ENCODE measurements around the gene LRRC7. TPM values are rescaled to one million over a fixed set of nuclear protein-coding genes. Genes with fewer than 3 reads are reported as not detected.

LRRC7 gene
- total RNA-seq, 1 experiment from 2014 or later = not detected

- Histone ChIP-seq H3K9ac (ENCODE audit: low read length) (no peak overlapping the region), H3K27ac (ENCODE audit: low read length) (no peak overlapping the region), H3K4me2 (ENCODE audit: low read depth, low read length, poor library complexity, severe bottlenecking) (no peak overlapping the region), H4K20me1 (ENCODE audit: insufficient read depth, low read depth, low read length) (no peaks in the 10 kb centered on the region), H3K9me2 (replicated peaks; ENCODE audit: insufficient read depth, low read length) (no peaks in the 10 kb centered on the region), H3K4me3 (ENCODE audit: low read length) (no peak overlapping the region), H3K4me1 (ENCODE audit: low read length) (peaks cover 7% of the 10 kb centered on the region), H3K27me3 (ENCODE audit: low read length) (no peaks in the 10 kb centered on the region), H2AFZ (ENCODE audit: low read length) (no peak overlapping the region), H3K36me3 (ENCODE audit: insufficient read depth, low read length) (no peaks in the 10 kb centered on the region), H3K79me2 (ENCODE audit: low read length) (no peaks in the 10 kb centered on the region), H3K9me3 (ENCODE audit: low read length) (0 out of 2 replicates have a peak, but pooled peaks cover 2% of the 10 kb centered on the region)
- no peak for DNase-seq
Observed at GRCh38 chr1:70084314-70084915, 516.7 kb downstream of the LRRC7 start.

GRCh38 chr1:70085521-70085920, 517.8 kb downstream of the LRRC7 start:
- H3K9me3 ChIP-seq (ENCODE audit: low read length) = 0 out of 2 replicates have a peak, but pooled peaks cover 2% of the 10 kb centered on the region

GRCh38 chr1:70086897-70087296, 519.2 kb downstream of the LRRC7 start:
- Histone ChIP-seq H3K79me2 (ENCODE audit: low read length) (no peaks in the 10 kb centered on the region), H3K4me2 (ENCODE audit: low read depth, low read length, poor library complexity, severe bottlenecking) (no peak overlapping the region), H3K36me3 (ENCODE audit: insufficient read depth, low read length) (no peaks in the 10 kb centered on the region), H2AFZ (ENCODE audit: low read length) (no peak overlapping the region), H3K27ac (ENCODE audit: low read length) (no peak overlapping the region), H3K9me2 (replicated peaks; ENCODE audit: insufficient read depth, low read length) (no peaks in the 10 kb centered on the region), H3K27me3 (ENCODE audit: low read length) (no peaks in the 10 kb centered on the region), H3K4me1 (ENCODE audit: low read length) (peaks cover 7% of the 10 kb centered on the region), H3K9me3 (ENCODE audit: low read length) (0 out of 2 replicates have a peak, but pooled peaks cover 2% of the 10 kb centered on the region), H3K4me3 (ENCODE audit: low read length) (no peak overlapping the region), H4K20me1 (ENCODE audit: insufficient read depth, low read depth, low read length) (no peaks in the 10 kb centered on the region), H3K9ac (ENCODE audit: low read length) (no peak overlapping the region)
- no peak for DNase-seq

More at GRCh38 chr1:70085521-70085920, 517.8 kb downstream of the LRRC7 start:
- no peaks in the 10 kb centered on the region for H4K20me1 ChIP-seq (ENCODE audit: insufficient read depth, low read depth, low read length)
- H3K4me1 ChIP-seq (ENCODE audit: low read length) = peaks cover 7% of the 10 kb centered on the region
- no peak overlapping the region for H3K27ac ChIP-seq (ENCODE audit: low read length)
- H3K36me3 ChIP-seq (ENCODE audit: insufficient read depth, low read length) = no peaks in the 10 kb centered on the region
- no peaks in the 10 kb centered on the region for H3K79me2 ChIP-seq (ENCODE audit: low read length)
- no peaks in the 10 kb centered on the region for H3K9me2 ChIP-seq (replicated peaks; ENCODE audit: insufficient read depth, low read length)
- no peak overlapping the region for H3K4me3 ChIP-seq (ENCODE audit: low read length)
- H3K4me2 ChIP-seq (ENCODE audit: low read depth, low read length, poor library complexity, severe bottlenecking) = no peak overlapping the region
- H2AFZ ChIP-seq (ENCODE audit: low read length) = no peak overlapping the region
- DNase-seq = no peak
- H3K27me3 ChIP-seq (ENCODE audit: low read length) = no peaks in the 10 kb centered on the region
- H3K9ac ChIP-seq (ENCODE audit: low read length) = no peak overlapping the region

- Histone ChIP-seq H3K36me3 (ENCODE audit: insufficient read depth, low read length) (no peaks in the 10 kb centered on the region), H3K9me3 (ENCODE audit: low read length) (no peaks in the 10 kb centered on the region), H3K27ac (ENCODE audit: low read length) (no peak overlapping the region), H3K27me3 (ENCODE audit: low read length) (no peaks in the 10 kb centered on the region), H3K4me3 (ENCODE audit: low read length) (no peak overlapping the region), H3K9me2 (replicated peaks; ENCODE audit: insufficient read depth, low read length) (no peaks in the 10 kb centered on the region), H3K9ac (ENCODE audit: low read length) (no peak overlapping the region), H2AFZ (ENCODE audit: low read length) (no peak overlapping the region), H3K4me1 (ENCODE audit: low read length) (no peaks in the 10 kb centered on the region), H3K79me2 (ENCODE audit: low read length) (no peaks in the 10 kb centered on the region), H3K4me2 (ENCODE audit: low read depth, low read length, poor library complexity, severe bottlenecking) (no peak overlapping the region), H4K20me1 (ENCODE audit: insufficient read depth, low read depth, low read length) (no peaks in the 10 kb centered on the region)
- DNase-seq = no peak
Observed at GRCh38 chr1:70090141-70090540, 522.4 kb downstream of the LRRC7 start.

- DNase-seq = no peak
- no peak overlapping the region for H3K4me3 ChIP-seq (ENCODE audit: low read length)
- no peak overlapping the region for H3K27ac ChIP-seq (ENCODE audit: low read length)
- H3K4me2 ChIP-seq (ENCODE audit: low read depth, low read length, poor library complexity, severe bottlenecking) = no peak overlapping the region
- H3K79me2 ChIP-seq (ENCODE audit: low read length) = no peaks in the 10 kb centered on the region
- no peak overlapping the region for H2AFZ ChIP-seq (ENCODE audit: low read length)
- H3K9me3 ChIP-seq (ENCODE audit: low read length) = no peaks in the 10 kb centered on the region
- H4K20me1 ChIP-seq (ENCODE audit: insufficient read depth, low read depth, low read length) = no peaks in the 10 kb centered on the region
- H3K4me1 ChIP-seq (ENCODE audit: low read length) = no peaks in the 10 kb centered on the region
- H3K36me3 ChIP-seq (ENCODE audit: insufficient read depth, low read length) = no peaks in the 10 kb centered on the region
- no peaks in the 10 kb centered on the region for H3K9me2 ChIP-seq (replicated peaks; ENCODE audit: insufficient read depth, low read length)
- no peak overlapping the region for H3K9ac ChIP-seq (ENCODE audit: low read length)
- no peaks in the 10 kb centered on the region for H3K27me3 ChIP-seq (ENCODE audit: low read length)
Observed at GRCh38 chr1:70090875-70091274, 523.2 kb downstream of the LRRC7 start.

GRCh38 chr1:70091811-70092210, 524.1 kb downstream of the LRRC7 start:
- DNase-seq = no peak
- H3K9me3 ChIP-seq (ENCODE audit: low read length) = no peaks in the 10 kb centered on the region

GRCh38 chr1:70092526-70092925, 524.8 kb downstream of the LRRC7 start:
- Histone ChIP-seq H3K4me1 (ENCODE audit: low read length) (no peaks in the 10 kb centered on the region), H3K4me2 (ENCODE audit: low read depth, low read length, poor library complexity, severe bottlenecking) (no peak overlapping the region), H2AFZ (ENCODE audit: low read length) (no peak overlapping the region), H3K4me3 (ENCODE audit: low read length) (no peak overlapping the region), H3K9me3 (ENCODE audit: low read length) (no peaks in the 10 kb centered on the region), H3K9me2 (replicated peaks; ENCODE audit: insufficient read depth, low read length) (no peaks in the 10 kb centered on the region), H3K27ac (ENCODE audit: low read length) (no peak overlapping the region), H3K27me3 (ENCODE audit: low read length) (no peaks in the 10 kb centered on the region), H4K20me1 (ENCODE audit: insufficient read depth, low read depth, low read length) (no peaks in the 10 kb centered on the region), H3K36me3 (ENCODE audit: insufficient read depth, low read length) (no peaks in the 10 kb centered on the region), H3K9ac (ENCODE audit: low read length) (no peak overlapping the region), H3K79me2 (ENCODE audit: low read length) (no peaks in the 10 kb centered on the region)
- DNase-seq = no peak

More at GRCh38 chr1:70091811-70092210, 524.1 kb downstream of the LRRC7 start:
- no peaks in the 10 kb centered on the region for H3K36me3 ChIP-seq (ENCODE audit: insufficient read depth, low read length)
- no peaks in the 10 kb centered on the region for H3K27me3 ChIP-seq (ENCODE audit: low read length)
- no peaks in the 10 kb centered on the region for H3K79me2 ChIP-seq (ENCODE audit: low read length)
- no peaks in the 10 kb centered on the region for H3K9me2 ChIP-seq (replicated peaks; ENCODE audit: insufficient read depth, low read length)
- H2AFZ ChIP-seq (ENCODE audit: low read length) = no peak overlapping the region
- no peaks in the 10 kb centered on the region for H4K20me1 ChIP-seq (ENCODE audit: insufficient read depth, low read depth, low read length)
- H3K4me2 ChIP-seq (ENCODE audit: low read depth, low read length, poor library complexity, severe bottlenecking) = no peak overlapping the region
- H3K4me3 ChIP-seq (ENCODE audit: low read length) = no peak overlapping the region
- no peak overlapping the region for H3K9ac ChIP-seq (ENCODE audit: low read length)
- no peak overlapping the region for H3K27ac ChIP-seq (ENCODE audit: low read length)
- H3K4me1 ChIP-seq (ENCODE audit: low read length) = no peaks in the 10 kb centered on the region

GRCh38 chr1:70093250-70093975, 525.7 kb downstream of the LRRC7 start:
- Histone ChIP-seq H3K27me3 (ENCODE audit: low read length) (no peaks in the 10 kb centered on the region), H4K20me1 (ENCODE audit: insufficient read depth, low read depth, low read length) (no peaks in the 10 kb centered on the region), H2AFZ (ENCODE audit: low read length) (no peak overlapping the region), H3K4me3 (ENCODE audit: low read length) (no peak overlapping the region), H3K9me2 (replicated peaks; ENCODE audit: insufficient read depth, low read length) (no peaks in the 10 kb centered on the region), H3K9me3 (ENCODE audit: low read length) (no peaks in the 10 kb centered on the region), H3K36me3 (ENCODE audit: insufficient read depth, low read length) (no peaks in the 10 kb centered on the region), H3K4me2 (ENCODE audit: low read depth, low read length, poor library complexity, severe bottlenecking) (no peak overlapping the region), H3K27ac (ENCODE audit: low read length) (no peak overlapping the region), H3K4me1 (ENCODE audit: low read length) (no peaks in the 10 kb centered on the region), H3K9ac (ENCODE audit: low read length) (no peak overlapping the region), H3K79me2 (ENCODE audit: low read length) (no peaks in the 10 kb centered on the region)
- DNase-seq = no peak

Data from Karpas-422 (cell line).